Brain microvascular endothelial cell (primary cell): ENCODE measurements around the gene ADAM30.

ENCODE experiments used
- DNase-seq: peaks from one replicate; pipeline ENCODE4 v3.0.0-alpha.2; 2020
- H3K27ac ChIP-seq: fragments of 250-450 bp; sonication (Bioruptor Pico); 2 replicates; pipeline ENCODE4 v1.5.1; 2020; ENCODE audit warnings: mild to moderate bottlenecking, moderate library complexity
- H3K27me3 ChIP-seq: fragments of 250-450 bp; sonication (Bioruptor Pico); replicated peaks from 2 replicates; pipeline ENCODE4 v1.5.1; 2020; ENCODE audit warnings: mild to moderate bottlenecking
- H3K36me3 ChIP-seq: fragments of 250-450 bp; sonication (Bioruptor Pico); replicated peaks from 2 replicates; pipeline ENCODE4 v1.5.1; 2020; ENCODE audit warnings: mild to moderate bottlenecking
- H3K4me3 ChIP-seq: 2 replicates; pipeline ENCODE4 v1.5.1; 2011; ENCODE audit warnings: low read depth, mild to moderate bottlenecking, control low read depth, low read length, moderate library complexity
- CTCF ChIP-seq: IDR thresholded peaks from 2 replicates; pipeline ENCODE4 v1.5.1; 2011; ENCODE audit warnings: low read depth, mild to moderate bottlenecking, moderate library complexity, low read length, control low read depth, inconsistent platforms; ENCODE audit errors: missing control alignments
- in situ Hi-C: cut with HindIII; loops from 2 replicates; pipeline ENCODE4 v1.10.0; 2017; ENCODE audit warnings: low sequenced_read_pairs, low pct_ligation_motif_present

Gene ADAM30

GRCh38 chr1:119895102-119895501 is 1.2 kb downstream of the ADAM30 start:
- no peak for TF ChIP-seq CTCF
- DNase-seq = no peak
- in situ Hi-C loops = no loop called here
- Histone ChIP-seq H3K36me3 (no peaks in the 10 kb centered on the region), H3K4me3 (no peak overlapping the region), H3K27me3 (no peaks in the 10 kb centered on the region), H3K27ac (no peak overlapping the region)

GRCh38 chr1:119893827-119894700 is 2.3 kb downstream of the ADAM30 start:
- no peak for TF ChIP-seq CTCF
- Histone ChIP-seq H3K4me3 (no peak overlapping the region), H3K27ac (no peak overlapping the region), H3K27me3 (no peaks in the 10 kb centered on the region), H3K36me3 (no peaks in the 10 kb centered on the region)
- in situ Hi-C loops = no loop called here
- DNase-seq = no peak

GRCh38 chr1:119893238-119893791 is 3.0 kb downstream of the ADAM30 start:
- no peak for DNase-seq
- TF ChIP-seq CTCF = no peak
- Histone ChIP-seq H3K36me3 (no peaks in the 10 kb centered on the region), H3K27ac (no peak overlapping the region), H3K4me3 (no peak overlapping the region), H3K27me3 (no peaks in the 10 kb centered on the region)
- in situ Hi-C loops = no loop called here

- Histone ChIP-seq H3K27me3 (no peaks in the 10 kb centered on the region), H3K4me3 (no peak overlapping the region), H3K27ac (no peak overlapping the region), H3K36me3 (no peaks in the 10 kb centered on the region)
- in situ Hi-C loops = no loop called here
- TF ChIP-seq CTCF = no peak
- no peak for DNase-seq
Observed at GRCh38 chr1:119891386-119891785, 4.9 kb downstream of the ADAM30 start.

- Histone ChIP-seq H3K27ac (no peak overlapping the region), H3K27me3 (no peaks in the 10 kb centered on the region), H3K4me3 (no peak overlapping the region), H3K36me3 (no peaks in the 10 kb centered on the region)
- DNase-seq = no peak
- TF ChIP-seq CTCF = no peak
- in situ Hi-C loops = no loop called here
Observed at GRCh38 chr1:119888476-119888875, 7.8 kb downstream of the ADAM30 start.

GRCh38 chr1:119887427-119887826 is 8.9 kb downstream of the ADAM30 start:
- no peak overlapping the region for H3K4me3 ChIP-seq
- DNase-seq = no peak
- H3K27ac ChIP-seq = no peak overlapping the region
- H3K36me3 ChIP-seq = no peaks in the 10 kb centered on the region
- in situ Hi-C loops = no loop called here
- TF ChIP-seq CTCF = no peak
- H3K27me3 ChIP-seq = no peaks in the 10 kb centered on the region
